Muscle of leg (tissue), 16 donors: ENCODE measurements around the gene MYOF. TPM values are rescaled to one million over a fixed set of nuclear protein-coding genes. Genes with fewer than 3 reads are reported as not detected.
A peak's percentile ranks its signal among the peaks of the same experiment; 100 is the strongest.

Experiments
- DNase-seq: peaks from one replicate; pipeline ENCODE4 v3.0.0; 2013
- H3K27ac ChIP-seq: one replicate; pipeline ENCODE4 v1.5.1; 2013; ENCODE audit warnings: mild to moderate bottlenecking, low read length, control low read depth
- H3K27me3 ChIP-seq: one replicate; pipeline ENCODE4 v1.6.1; 2013; ENCODE audit warnings: low read length; ENCODE audit not compliant: control insufficient read depth, insufficient read depth
- H3K36me3 ChIP-seq: one replicate; pipeline ENCODE4 v1.6.1; 2013; ENCODE audit warnings: low read length; ENCODE audit not compliant: control insufficient read depth, insufficient read depth
- H3K4me1 ChIP-seq: one replicate; pipeline ENCODE4 v1.6.1; 2013; ENCODE audit warnings: low read length; ENCODE audit not compliant: control insufficient read depth, insufficient read depth
- H3K4me3 ChIP-seq: one replicate; pipeline ENCODE4 v1.5.1; 2013; ENCODE audit warnings: low read length, control low read depth
- H3K9me3 ChIP-seq: replicated peaks from 2 replicates; pipeline ENCODE4 v1.6.1; 2013; ENCODE audit warnings: low read depth, low read length; ENCODE audit not compliant: control insufficient read depth
- WGBS: methylation state at CpG from one replicate; pipeline ENCODE4 v1.1.5; 2013; ENCODE audit warnings: missing lambda C conversion rate; ENCODE audit not compliant: insufficient coverage; 5-methylcytosine and 5-hydroxymethylcytosine counted together
- long read RNA-seq, 11 donors: transcript quantifications; one replicate each; lab custom pipeline, GENCODE V29; 2026
- polyA plus RNA-seq, 8 donors: library from polyadenylated mRNA; unstranded; fragments of 120-200 nt; gene quantifications; one replicate each; pipeline versions ENCODE4 v1.2.1 to v1.2.3, GENCODE V29; 2013; ENCODE audit warnings: inconsistent platforms in 1 of 8, low replicate concordance in 1 of 8; ENCODE audit not compliant: insufficient read length in 8 of 8, insufficient read depth in 1 of 8
- total RNA-seq: library from RNA; stranded (reverse); fragments of 120-200 nt; gene quantifications from one replicate; pipeline ENCODE4 v1.2.4, GENCODE V29; 2013

MYOF gene, protein sequence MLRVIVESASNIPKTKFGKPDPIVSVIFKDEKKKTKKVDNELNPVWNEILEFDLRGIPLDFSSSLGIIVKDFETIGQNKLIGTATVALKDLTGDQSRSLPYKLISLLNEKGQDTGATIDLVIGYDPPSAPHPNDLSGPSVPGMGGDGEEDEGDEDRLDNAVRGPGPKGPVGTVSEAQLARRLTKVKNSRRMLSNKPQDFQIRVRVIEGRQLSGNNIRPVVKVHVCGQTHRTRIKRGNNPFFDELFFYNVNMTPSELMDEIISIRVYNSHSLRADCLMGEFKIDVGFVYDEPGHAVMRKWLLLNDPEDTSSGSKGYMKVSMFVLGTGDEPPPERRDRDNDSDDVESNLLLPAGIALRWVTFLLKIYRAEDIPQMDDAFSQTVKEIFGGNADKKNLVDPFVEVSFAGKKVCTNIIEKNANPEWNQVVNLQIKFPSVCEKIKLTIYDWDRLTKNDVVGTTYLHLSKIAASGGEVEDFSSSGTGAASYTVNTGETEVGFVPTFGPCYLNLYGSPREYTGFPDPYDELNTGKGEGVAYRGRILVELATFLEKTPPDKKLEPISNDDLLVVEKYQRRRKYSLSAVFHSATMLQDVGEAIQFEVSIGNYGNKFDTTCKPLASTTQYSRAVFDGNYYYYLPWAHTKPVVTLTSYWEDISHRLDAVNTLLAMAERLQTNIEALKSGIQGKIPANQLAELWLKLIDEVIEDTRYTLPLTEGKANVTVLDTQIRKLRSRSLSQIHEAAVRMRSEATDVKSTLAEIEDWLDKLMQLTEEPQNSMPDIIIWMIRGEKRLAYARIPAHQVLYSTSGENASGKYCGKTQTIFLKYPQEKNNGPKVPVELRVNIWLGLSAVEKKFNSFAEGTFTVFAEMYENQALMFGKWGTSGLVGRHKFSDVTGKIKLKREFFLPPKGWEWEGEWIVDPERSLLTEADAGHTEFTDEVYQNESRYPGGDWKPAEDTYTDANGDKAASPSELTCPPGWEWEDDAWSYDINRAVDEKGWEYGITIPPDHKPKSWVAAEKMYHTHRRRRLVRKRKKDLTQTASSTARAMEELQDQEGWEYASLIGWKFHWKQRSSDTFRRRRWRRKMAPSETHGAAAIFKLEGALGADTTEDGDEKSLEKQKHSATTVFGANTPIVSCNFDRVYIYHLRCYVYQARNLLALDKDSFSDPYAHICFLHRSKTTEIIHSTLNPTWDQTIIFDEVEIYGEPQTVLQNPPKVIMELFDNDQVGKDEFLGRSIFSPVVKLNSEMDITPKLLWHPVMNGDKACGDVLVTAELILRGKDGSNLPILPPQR (N-terminal part only)
- 37.6 TPM for total RNA-seq
- polyA plus RNA-seq, result 10 to 100 TPM; 50.5 to 85.0 (median 55.6) TPM
- long read RNA-seq, donor 1, partial matches to known transcripts, result 6 of 8 reads
- long read RNA-seq, donor 1, other reads (novel, unspliced or antisense), result 0 of 8 reads
- long read RNA-seq, donor 2, partial matches to known transcripts, result 0 of 1 reads
- long read RNA-seq, donor 2, other reads (novel, unspliced or antisense), result 0 of 1 reads
- long read RNA-seq, donor 3, partial matches to known transcripts, result 6 of 6 reads
- long read RNA-seq, donor 3, other reads (novel, unspliced or antisense), result 0 of 6 reads
- long read RNA-seq, donor 4, partial matches to known transcripts, result 0 of 1 reads
- long read RNA-seq, donor 4, other reads (novel, unspliced or antisense), result 0 of 1 reads
- long read RNA-seq, donor 5, partial matches to known transcripts, result 28 of 29 reads
- long read RNA-seq, donor 5, other reads (novel, unspliced or antisense), result 0 of 29 reads
- long read RNA-seq, donor 6, partial matches to known transcripts, result 16 of 17 reads
- long read RNA-seq, donor 6, other reads (novel, unspliced or antisense), result 0 of 17 reads
- long read RNA-seq, donor 7, partial matches to known transcripts, result 12 of 14 reads
- long read RNA-seq, donor 7, other reads (novel, unspliced or antisense), result 0 of 14 reads
- long read RNA-seq, donor 8, partial matches to known transcripts, result 0 of 1 reads
- long read RNA-seq, donor 8, other reads (novel, unspliced or antisense), result 0 of 1 reads
- long read RNA-seq, donor 9, partial matches to known transcripts, result 5 of 5 reads
- long read RNA-seq, donor 9, other reads (novel, unspliced or antisense), result 0 of 5 reads
- long read RNA-seq, donor 10, partial matches to known transcripts, result 6 of 8 reads
- long read RNA-seq, donor 10, other reads (novel, unspliced or antisense), result 0 of 8 reads
- long read RNA-seq, donor 11, partial matches to known transcripts, result 9 of 10 reads
- long read RNA-seq, donor 11, other reads (novel, unspliced or antisense), result 0 of 10 reads

- Histone ChIP-seq H3K4me3 (peak within 1 kb of the TSS; percentile 67), H3K27me3 (no peaks in the 10 kb centered on the region), H3K4me1 (peaks cover 8% of the 10 kb centered on the region), H3K27ac (peak within 1 kb of the TSS; percentile 96), H3K9me3 (no peaks in the 10 kb centered on the region), H3K36me3 (no peaks in the 10 kb centered on the region)
- peak; percentile 95 for DNase-seq
- 2% methylated on average over 7 of the region's 27 CpGs for WGBS
Measured at GRCh38 chr10:93482145-93482834, at the start of gene MYOF. TSS of gene MYOF (minus strand) at chr10:93482334. CDS start at chr10:93482194, 140 bp downstream.

DNA sequence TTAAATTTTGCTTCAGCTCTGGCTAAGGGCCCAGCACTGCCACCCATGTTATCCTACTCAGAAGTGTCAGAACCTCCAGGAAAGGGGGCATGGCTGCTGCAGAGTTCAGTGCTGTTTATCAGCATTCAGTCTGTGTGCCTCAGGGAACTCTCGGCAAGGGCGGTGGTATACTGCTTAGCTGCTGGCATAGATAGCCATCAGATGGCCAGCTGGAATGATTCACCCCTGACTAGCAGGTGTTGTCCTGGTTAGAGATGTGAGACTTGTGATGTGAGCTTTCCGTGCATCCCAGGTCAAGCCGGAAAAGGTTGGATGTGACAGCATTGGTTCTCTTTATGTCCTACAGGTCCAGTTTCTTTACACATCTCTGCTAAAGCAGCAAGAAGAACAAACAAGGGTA is 36.4 kb upstream of the MYOF start:
- no peak overlapping the region for H3K27ac ChIP-seq
- no peak overlapping the region for H3K4me3 ChIP-seq
- H3K4me1 ChIP-seq, result peaks cover 5% of the 10 kb centered on the region
- H3K36me3 ChIP-seq, result peaks cover 36% of the 10 kb centered on the region
- no peak for DNase-seq
- H3K9me3 ChIP-seq, result peaks cover 3% of the 10 kb centered on the region
- 100% methylated on average over 2 of the region's 4 CpGs for whole genome bisulfite sequencing
- no peaks in the 10 kb centered on the region for H3K27me3 ChIP-seq

DNA sequence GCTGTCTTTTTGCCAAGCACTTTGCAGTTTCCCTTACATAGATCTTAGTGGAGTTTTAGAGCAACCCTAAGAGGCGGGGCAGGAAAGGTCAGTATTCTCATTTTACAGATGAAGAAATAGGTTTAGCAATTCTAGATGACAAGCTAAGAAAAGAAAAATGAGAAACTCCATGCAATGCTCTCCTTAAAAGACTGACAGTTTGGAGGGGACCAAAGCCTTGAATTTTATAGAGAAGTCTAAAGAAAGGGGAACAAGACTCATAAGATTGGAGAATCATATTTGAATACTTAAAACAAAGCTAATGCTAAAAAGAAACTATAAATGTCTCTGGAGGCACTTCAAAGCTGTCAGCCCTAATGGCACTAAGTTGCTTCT is 33.9 kb upstream of the MYOF start:
- Histone ChIP-seq H3K36me3 (peaks cover 32% of the 10 kb centered on the region), H3K27me3 (no peaks in the 10 kb centered on the region), H3K4me3 (no peak overlapping the region), H3K9me3 (peaks cover under 1% of the 10 kb centered on the region), H3K27ac (no peak overlapping the region), H3K4me1 (peaks cover 5% of the 10 kb centered on the region)
- no peak for DNase-seq
- WGBS, result no CpG with 5 or more reads among the region's 1 CpG

DNA sequence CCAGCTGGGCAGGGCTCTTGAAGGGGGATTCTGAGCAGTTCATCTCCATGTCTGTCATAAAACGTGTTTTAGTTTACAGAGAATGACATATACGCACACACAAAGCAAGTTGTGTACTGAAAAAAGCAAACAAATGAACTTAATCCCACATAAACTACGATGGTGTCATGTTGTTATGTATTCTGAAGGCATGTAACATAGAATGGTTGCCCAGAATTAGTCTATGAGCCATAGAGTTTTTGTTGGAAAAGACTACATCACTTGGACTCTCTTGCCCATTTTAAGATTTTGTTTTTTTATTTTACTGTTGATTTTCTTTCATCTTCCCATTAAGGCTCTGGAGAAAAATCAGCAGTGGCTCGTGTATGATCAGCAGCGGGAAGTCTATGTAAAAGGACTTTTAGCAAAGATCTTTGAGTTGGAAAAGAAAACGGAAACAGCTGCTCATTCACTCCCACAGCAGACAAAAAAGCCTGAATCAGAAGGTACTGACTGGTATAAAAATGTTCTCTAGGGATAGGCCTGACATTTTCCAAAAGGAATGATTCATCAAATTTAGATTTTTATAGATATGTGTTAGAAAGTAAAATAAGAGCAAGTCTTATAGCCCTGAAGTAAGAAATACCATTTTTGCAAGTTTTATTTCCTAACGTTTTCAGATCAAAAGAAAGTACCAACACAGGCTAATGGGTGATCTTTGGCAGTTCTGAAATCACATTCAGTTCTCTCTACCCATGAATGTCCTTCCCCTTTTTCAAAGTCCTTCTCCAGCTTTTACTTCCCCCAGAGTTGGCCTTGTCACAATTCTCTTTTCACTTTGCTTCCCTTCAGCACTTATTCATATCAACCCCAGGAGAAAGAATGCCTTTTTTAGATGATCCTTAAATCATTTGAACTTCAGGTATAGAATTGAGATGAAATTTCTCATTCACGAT is 33.2 kb upstream of the MYOF start:
- no peaks in the 10 kb centered on the region for H3K27me3 ChIP-seq
- H3K4me1 ChIP-seq, result peaks cover 5% of the 10 kb centered on the region
- H3K27ac ChIP-seq, result no peak overlapping the region
- DNase-seq, result peak; percentile 60
- H3K9me3 ChIP-seq, result no peaks in the 10 kb centered on the region
- H3K4me3 ChIP-seq, result no peak overlapping the region
- peaks cover 31% of the 10 kb centered on the region for H3K36me3 ChIP-seq
- 75% methylated on average over 1 of the region's 8 CpGs for WGBS

- Histone ChIP-seq H3K4me1 (peaks cover 5% of the 10 kb centered on the region), H3K27me3 (no peaks in the 10 kb centered on the region), H3K9me3 (no peaks in the 10 kb centered on the region), H3K36me3 (peaks cover 25% of the 10 kb centered on the region), H3K27ac (no peak overlapping the region), H3K4me3 (no peak overlapping the region)
- WGBS, result 91% methylated on average over 3 of the region's 4 CpGs
- no peak for DNase-seq
Measured at GRCh38 chr10:93514521-93514920, 32.4 kb upstream of the MYOF start.

DNA sequence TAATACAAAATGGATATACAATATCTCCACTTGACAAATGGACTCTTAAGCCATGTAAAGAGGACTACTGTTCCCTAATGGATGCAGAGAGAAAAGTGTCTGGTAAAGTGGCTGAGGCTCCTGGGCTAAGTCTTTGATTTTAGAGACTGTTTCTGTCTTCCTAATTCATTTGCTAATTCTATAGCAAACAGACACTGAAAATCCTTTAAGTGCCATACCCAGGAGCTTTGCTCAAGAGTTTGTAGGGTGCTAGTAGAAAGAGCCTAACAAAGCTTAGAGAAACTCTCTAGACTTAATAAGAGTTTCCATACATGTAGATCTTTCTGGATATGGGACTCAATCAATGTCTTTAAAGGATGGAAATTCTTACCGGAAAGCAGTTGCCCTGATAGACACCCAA is 31.0 kb upstream of the MYOF start:
- no peak for DNase-seq
- peaks cover 13% of the 10 kb centered on the region for H3K36me3 ChIP-seq
- no CpG with 5 or more reads among the region's 1 CpG for WGBS
- no peaks in the 10 kb centered on the region for H3K9me3 ChIP-seq
- no peak overlapping the region for H3K27ac ChIP-seq
- H3K4me3 ChIP-seq, result no peak overlapping the region
- peaks cover 5% of the 10 kb centered on the region for H3K4me1 ChIP-seq
- no peaks in the 10 kb centered on the region for H3K27me3 ChIP-seq

- no CpG with 5 or more reads among the region's 1 CpG for WGBS
- Histone ChIP-seq H3K27ac (no peak overlapping the region), H3K4me1 (peaks cover 5% of the 10 kb centered on the region), H3K9me3 (no peaks in the 10 kb centered on the region), H3K27me3 (no peaks in the 10 kb centered on the region), H3K36me3 (peaks cover 10% of the 10 kb centered on the region), H3K4me3 (no peak overlapping the region)
- no peak for DNase-seq
Measured at GRCh38 chr10:93512565-93512964, 30.4 kb upstream of the MYOF start.
